Measurements from ENCODE around the gene ARHGEF39. TPM values are rescaled to one million over a fixed set of nuclear protein-coding genes. Genes with fewer than 3 reads are reported as not detected.

Gene ARHGEF39
- total RNA-seq, 2 donors from 2014 or later, result 1.6 to 3.1 TPM

DNA sequence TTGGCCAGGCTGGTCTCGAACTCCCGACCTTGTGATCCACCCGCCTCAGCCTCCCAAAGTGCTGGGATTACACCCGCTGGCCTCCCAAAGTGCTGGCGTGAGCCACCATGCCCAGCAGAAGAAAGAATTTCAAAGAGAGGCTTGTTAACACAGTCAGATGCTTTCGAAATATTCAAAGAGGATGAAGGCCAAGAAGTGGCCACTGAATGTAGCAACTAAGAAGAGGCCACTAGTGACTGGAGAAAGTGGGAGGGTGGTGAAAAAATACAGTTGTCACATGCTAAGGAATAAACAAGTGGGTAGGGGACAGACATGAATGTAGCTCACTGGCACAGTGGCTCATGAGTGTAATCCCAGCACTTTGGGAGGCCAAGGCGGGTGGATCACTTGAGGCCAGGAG, 37.7 kb upstream of the ARHGEF39 start:
- no peak overlapping the region for H3K4me3 Mint-ChIP-seq
- peaks cover 13% of the 10 kb centered on the region for H3K36me3 Mint-ChIP-seq (ENCODE audit: low read depth)
- peaks cover 6% of the 10 kb centered on the region for H3K4me1 Mint-ChIP-seq
- no peak for DNase-seq
- no peak overlapping the region for H3K27ac Mint-ChIP-seq
- no peaks in the 10 kb centered on the region for H3K27me3 Mint-ChIP-seq
- no peak for ATAC-seq
- H3K9me3 ChIP-seq (ENCODE audit: control insufficient read depth, low read length, poor library complexity, severe bottlenecking), result no peaks in the 10 kb centered on the region

DNA sequence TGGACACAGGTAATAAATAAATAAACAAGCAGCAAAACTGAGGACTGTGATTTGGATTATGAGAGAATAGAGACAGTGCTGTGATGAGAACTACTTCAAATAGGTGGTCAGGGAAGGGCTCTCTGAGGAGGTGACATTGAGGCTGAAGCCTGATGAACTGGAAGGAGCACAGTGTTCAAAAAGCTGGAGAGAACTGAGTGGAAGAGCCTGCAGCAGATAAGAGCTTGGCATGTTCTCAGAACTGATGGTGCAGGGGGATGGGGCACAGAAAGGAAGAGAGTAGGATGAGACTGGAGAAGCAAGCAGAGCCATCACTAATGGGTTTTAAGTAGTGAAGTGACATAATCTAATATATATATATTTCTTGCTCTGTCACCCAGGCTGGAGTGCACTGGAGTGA, 35.9 kb upstream of the ARHGEF39 start:
- no peak overlapping the region for H3K27ac Mint-ChIP-seq
- DNase-seq (no peak), ATAC-seq (no peak)
- H3K9me3 ChIP-seq (ENCODE audit: control insufficient read depth, low read length, poor library complexity, severe bottlenecking), result no peaks in the 10 kb centered on the region
- peaks cover 13% of the 10 kb centered on the region for H3K4me1 Mint-ChIP-seq
- no peaks in the 10 kb centered on the region for H3K27me3 Mint-ChIP-seq
- H3K4me3 Mint-ChIP-seq, result no peak overlapping the region
- peaks cover 9% of the 10 kb centered on the region for H3K36me3 Mint-ChIP-seq (ENCODE audit: low read depth)

DNA sequence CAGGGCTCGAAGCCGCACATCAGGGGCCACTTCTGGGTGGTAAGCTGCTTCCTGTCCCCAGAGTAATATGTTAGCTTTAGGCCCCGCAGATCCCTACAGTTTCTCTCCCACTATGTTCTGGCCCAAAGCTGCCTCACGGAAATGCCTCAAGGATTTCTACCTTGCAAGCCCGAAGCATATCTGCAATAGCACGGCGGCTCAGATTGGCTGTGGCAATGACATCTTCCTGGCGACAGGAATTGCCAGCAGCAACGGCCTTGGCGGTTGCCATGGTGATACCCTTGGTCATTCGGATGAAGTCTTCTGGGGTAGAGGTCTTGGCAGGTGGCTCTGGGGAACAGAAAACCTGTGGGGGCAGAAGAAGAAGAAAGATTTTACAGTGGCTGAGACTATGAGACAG, 35.0 kb upstream of the ARHGEF39 start:
- ATAC-seq (no peak), DNase-seq (no peak)
- Mint-ChIP-seq H3K27ac (no peak overlapping the region), H3K27me3 (no peaks in the 10 kb centered on the region), H3K4me3 (no peak overlapping the region), H3K4me1 (peaks cover 13% of the 10 kb centered on the region), H3K36me3 (ENCODE audit: low read depth) (peaks cover 9% of the 10 kb centered on the region)
- no peaks in the 10 kb centered on the region for H3K9me3 ChIP-seq (ENCODE audit: control insufficient read depth, low read length, poor library complexity, severe bottlenecking)

DNA sequence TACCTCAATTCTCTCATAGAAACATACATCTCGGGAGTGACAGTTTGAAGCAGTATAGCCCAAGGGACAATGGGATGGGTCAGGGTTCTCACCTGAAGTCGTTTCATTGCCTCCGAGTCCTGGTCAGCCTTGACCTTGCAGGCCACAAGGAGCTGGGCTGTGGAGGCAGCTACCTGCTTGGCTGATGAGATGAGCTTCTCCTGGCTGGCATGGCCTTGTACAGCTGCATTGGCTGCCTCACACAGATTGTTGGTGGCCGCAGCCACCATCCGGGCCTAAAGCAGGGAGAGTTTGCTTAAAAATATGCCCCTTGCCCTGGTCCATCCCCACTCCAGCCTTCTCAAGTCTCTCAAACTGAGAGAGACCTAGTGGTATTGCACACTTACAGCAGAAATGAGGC, 33.2 kb upstream of the ARHGEF39 start:
- Mint-ChIP-seq H3K27ac (peak overlapping the region; percentile 62), H3K4me1 (peaks cover 10% of the 10 kb centered on the region), H3K27me3 (no peaks in the 10 kb centered on the region), H3K36me3 (ENCODE audit: low read depth) (peaks cover 9% of the 10 kb centered on the region), H3K4me3 (no peak overlapping the region)
- ATAC-seq (no peak), DNase-seq (no peak)
- H3K9me3 ChIP-seq (ENCODE audit: control insufficient read depth, low read length, poor library complexity, severe bottlenecking), result no peaks in the 10 kb centered on the region

DNA sequence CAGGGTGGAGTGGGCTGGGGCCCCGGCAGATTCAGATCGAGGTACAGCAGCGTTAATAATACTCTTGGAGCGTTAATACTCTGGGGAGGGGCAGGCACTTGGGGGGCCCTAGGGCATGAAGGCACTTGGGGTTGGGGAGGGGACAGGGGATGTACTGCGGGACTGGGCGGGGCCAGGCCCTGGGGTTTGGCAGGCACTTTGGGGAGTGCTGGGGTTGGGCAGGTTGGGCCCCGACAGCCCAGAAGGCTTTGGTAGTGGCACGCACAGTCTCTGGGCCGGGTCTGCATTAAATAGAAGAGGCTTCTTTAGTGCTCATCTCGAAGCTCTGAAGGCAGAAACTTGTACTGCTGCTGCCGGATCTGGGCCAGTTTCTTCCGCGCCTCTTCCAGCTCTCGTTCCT, 32.5 kb upstream of the ARHGEF39 start:
- no peaks in the 10 kb centered on the region for H3K9me3 ChIP-seq (ENCODE audit: control insufficient read depth, low read length, poor library complexity, severe bottlenecking)
- ATAC-seq (no peak), DNase-seq (no peak)
- H3K4me3 Mint-ChIP-seq, result no peak overlapping the region
- H3K27me3 Mint-ChIP-seq, result no peaks in the 10 kb centered on the region
- H3K4me1 Mint-ChIP-seq, result peaks cover 10% of the 10 kb centered on the region
- peak overlapping the region; percentile 62 for H3K27ac Mint-ChIP-seq
- H3K36me3 Mint-ChIP-seq (ENCODE audit: low read depth), result peaks cover 4% of the 10 kb centered on the region

DNA sequence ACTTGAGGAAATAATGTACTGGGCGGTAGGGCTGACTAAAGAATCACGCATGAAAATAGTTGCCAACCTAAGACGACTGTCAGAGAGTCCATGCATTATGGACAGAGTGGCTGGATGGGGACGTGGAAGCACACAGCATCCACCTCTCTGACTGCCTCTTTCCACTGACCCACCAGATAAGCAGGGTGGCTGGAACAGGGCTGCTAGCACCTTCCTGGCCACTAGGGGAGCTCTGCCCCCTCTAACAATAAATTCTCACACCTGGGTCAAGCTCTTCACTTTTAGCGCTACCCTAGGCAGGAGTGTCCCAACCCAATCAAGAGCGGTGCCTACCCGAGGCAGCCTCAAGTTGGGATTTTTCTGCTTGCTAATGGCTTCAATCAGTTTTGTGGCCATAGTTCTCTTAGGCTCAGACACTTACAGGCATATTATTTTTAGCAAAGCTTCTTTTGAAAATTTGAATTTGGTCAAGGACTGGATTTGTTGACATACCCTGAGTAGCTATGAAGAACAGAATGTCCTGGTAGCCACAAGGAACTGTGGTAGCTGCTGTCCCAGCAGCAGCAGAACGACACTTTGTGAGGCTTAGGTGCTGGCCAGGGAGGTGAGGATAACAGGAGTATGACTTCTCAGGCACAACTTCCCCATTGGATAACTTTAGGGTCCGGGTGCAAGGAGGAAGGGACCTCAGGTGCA, 31.7 kb upstream of the ARHGEF39 start:
- DNase-seq (peak; percentile 32 to 55 (median 34)), ATAC-seq (peak; percentile 91)
- peaks cover 14% of the 10 kb centered on the region for H3K4me1 Mint-ChIP-seq
- H3K27ac Mint-ChIP-seq, result peak overlapping the region; percentile 62
- H3K27me3 Mint-ChIP-seq, result no peaks in the 10 kb centered on the region
- no peak overlapping the region for H3K4me3 Mint-ChIP-seq
- H3K36me3 Mint-ChIP-seq (ENCODE audit: low read depth), result peaks cover 4% of the 10 kb centered on the region
- no peaks in the 10 kb centered on the region for H3K9me3 ChIP-seq (ENCODE audit: control insufficient read depth, low read length, poor library complexity, severe bottlenecking)

DNA sequence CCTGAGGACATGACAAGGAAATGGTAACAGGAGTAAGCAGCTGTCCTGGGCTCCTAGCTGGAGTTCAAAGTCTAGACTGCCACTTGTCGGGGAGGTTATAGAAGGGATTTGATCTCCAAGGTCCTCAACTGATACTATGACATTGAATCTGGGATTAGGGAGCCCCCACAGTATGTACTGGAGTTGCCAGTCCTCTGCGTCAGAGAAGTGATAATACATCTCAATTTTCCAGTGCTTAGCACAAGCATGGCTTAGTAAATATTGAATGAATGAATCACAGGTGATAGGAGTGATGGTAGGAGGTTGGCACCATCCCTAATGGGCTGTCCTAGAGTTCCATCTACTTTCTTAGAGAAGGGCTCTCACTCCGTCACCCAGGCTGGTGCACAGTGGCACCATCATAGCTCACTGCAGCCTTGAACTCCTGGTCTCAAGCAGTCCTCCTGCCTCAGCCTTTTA, 31.0 kb upstream of the ARHGEF39 start:
- no peaks in the 10 kb centered on the region for H3K9me3 ChIP-seq (ENCODE audit: control insufficient read depth, low read length, poor library complexity, severe bottlenecking)
- H3K4me3 Mint-ChIP-seq, result no peak overlapping the region
- H3K27me3 Mint-ChIP-seq, result no peaks in the 10 kb centered on the region
- peaks cover 4% of the 10 kb centered on the region for H3K36me3 Mint-ChIP-seq (ENCODE audit: low read depth)
- peak; percentile 9 for ATAC-seq
- H3K27ac Mint-ChIP-seq, result no peak overlapping the region
- no peak for DNase-seq
- H3K4me1 Mint-ChIP-seq, result peaks cover 19% of the 10 kb centered on the region

DNA sequence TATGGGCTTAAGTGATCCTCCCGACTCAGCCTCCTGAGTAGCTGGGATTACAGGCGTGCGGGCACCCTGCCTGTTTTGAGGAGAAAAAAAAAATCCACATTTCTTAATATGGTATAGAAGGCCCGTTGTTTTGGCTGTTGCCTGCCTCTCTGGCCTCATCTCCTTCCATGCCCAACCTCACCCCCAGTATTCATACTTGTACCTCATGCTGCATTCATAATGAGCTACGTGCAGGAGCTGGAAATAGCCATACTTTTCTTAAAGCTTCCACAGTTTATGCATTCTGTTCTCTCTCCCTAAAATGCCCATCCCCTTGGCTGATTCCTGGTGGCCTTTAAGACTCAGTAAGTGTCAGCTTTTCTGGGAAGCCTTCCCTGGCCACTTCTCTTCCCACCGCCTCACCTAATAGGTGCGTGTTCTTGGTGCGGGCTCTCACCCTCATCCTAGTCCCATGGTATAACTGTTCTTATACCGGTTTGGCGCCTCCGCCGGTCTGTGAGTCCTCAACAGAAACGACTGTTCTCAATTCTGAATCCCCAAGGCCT, 26.8 kb upstream of the ARHGEF39 start:
- DNase-seq (no peak), ATAC-seq (no peak)
- Mint-ChIP-seq H3K4me1 (peaks cover 25% of the 10 kb centered on the region), H3K27ac (peak overlapping the region; percentile 81), H3K4me3 (peak overlapping the region; percentile 90), H3K27me3 (no peaks in the 10 kb centered on the region), H3K36me3 (ENCODE audit: low read depth) (no peaks in the 10 kb centered on the region)
- no peaks in the 10 kb centered on the region for H3K9me3 ChIP-seq (ENCODE audit: control insufficient read depth, low read length, poor library complexity, severe bottlenecking)

DNA sequence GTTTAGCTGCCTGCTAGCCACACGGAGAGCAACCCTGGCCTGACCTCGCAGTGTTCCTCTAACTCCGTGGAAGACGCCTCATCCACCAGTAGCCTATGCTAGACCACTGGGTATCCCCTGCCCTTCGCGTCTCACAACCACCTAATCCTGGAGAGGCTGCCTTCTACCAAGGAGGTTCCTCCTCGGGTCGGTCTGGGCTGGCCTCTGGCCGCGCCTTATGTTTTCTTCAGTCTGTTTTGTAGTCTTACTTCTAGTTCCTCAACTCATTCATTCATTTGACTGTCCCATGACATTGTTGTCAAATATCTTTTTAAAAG, 26.3 kb upstream of the ARHGEF39 start:
- Mint-ChIP-seq H3K4me1 (peaks cover 19% of the 10 kb centered on the region), H3K36me3 (ENCODE audit: low read depth) (no peaks in the 10 kb centered on the region), H3K4me3 (peak overlapping the region; percentile 90), H3K27me3 (no peaks in the 10 kb centered on the region), H3K27ac (peak overlapping the region; percentile 81)
- H3K9me3 ChIP-seq (ENCODE audit: control insufficient read depth, low read length, poor library complexity, severe bottlenecking), result no peaks in the 10 kb centered on the region
- no peak for DNase-seq
- peak; percentile 22 for ATAC-seq

DNA sequence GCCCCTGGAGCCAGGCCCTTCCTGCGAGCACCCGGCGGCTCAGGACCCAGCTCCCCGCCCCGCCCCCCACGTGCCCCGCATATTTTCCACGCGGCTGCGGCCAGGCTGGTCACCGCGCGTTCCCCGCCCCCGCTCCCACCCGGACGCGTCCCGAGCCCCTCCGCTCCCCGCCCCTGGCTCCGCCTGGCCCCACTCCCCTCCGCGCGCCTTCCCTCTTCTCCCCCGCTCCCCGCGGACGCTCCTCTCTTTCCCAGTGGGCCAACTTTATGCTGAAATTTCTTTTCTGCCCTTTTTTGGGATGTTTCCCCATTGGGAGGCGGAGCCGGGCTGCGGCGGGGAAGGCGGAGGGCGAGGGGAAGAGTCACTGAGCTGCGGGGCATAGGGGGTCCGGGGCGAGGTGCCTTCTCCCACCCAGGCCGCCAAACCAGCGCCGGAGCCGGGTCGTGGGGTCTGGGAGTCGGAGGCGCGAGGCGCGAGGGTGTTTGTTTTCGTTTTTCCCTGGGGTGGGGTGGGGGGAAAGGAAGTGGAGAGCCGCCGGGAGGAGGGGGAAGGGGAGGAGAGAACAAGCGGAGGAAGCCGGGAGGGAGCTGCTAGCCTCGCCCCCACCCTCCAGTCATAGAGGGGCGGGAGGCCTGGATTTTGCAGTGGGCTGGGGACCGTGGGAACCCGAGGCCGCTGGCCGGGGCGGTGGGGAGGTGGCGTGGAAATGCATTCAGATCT, 25.8 kb upstream of the ARHGEF39 start:
- peak overlapping the region; percentile 81 for H3K27ac Mint-ChIP-seq
- H3K27me3 Mint-ChIP-seq, result no peaks in the 10 kb centered on the region
- H3K4me3 Mint-ChIP-seq, result peak overlapping the region; percentile 90
- DNase-seq (no peak), ATAC-seq (peak; percentile 58)
- H3K4me1 Mint-ChIP-seq, result peaks cover 20% of the 10 kb centered on the region
- no peaks in the 10 kb centered on the region for H3K9me3 ChIP-seq (ENCODE audit: control insufficient read depth, low read length, poor library complexity, severe bottlenecking)
- H3K36me3 Mint-ChIP-seq (ENCODE audit: low read depth), result no peaks in the 10 kb centered on the region

DNA sequence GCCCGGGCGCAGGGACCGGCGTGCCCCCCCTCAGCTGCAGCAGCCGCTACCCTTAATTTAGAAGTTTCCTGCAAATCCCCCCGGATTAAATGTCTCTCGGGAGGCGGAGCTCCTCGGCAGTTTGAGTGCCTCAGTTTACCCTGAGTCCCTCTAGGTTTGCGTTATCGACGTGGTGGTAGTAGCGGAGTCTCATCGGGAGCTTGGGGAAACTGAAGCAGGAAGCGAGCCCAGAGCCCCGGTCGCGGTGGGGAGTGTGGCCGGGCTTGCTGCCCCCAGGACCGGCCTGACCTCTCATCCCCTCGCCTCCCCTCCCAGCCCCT, 25.3 kb upstream of the ARHGEF39 start:
- no peaks in the 10 kb centered on the region for H3K9me3 ChIP-seq (ENCODE audit: control insufficient read depth, low read length, poor library complexity, severe bottlenecking)
- Mint-ChIP-seq H3K27ac (no peak overlapping the region), H3K27me3 (no peaks in the 10 kb centered on the region), H3K4me1 (peaks cover 20% of the 10 kb centered on the region), H3K36me3 (ENCODE audit: low read depth) (no peaks in the 10 kb centered on the region), H3K4me3 (peak overlapping the region; percentile 90)
- no peak for DNase-seq
- peak; percentile 20 for ATAC-seq

DNA sequence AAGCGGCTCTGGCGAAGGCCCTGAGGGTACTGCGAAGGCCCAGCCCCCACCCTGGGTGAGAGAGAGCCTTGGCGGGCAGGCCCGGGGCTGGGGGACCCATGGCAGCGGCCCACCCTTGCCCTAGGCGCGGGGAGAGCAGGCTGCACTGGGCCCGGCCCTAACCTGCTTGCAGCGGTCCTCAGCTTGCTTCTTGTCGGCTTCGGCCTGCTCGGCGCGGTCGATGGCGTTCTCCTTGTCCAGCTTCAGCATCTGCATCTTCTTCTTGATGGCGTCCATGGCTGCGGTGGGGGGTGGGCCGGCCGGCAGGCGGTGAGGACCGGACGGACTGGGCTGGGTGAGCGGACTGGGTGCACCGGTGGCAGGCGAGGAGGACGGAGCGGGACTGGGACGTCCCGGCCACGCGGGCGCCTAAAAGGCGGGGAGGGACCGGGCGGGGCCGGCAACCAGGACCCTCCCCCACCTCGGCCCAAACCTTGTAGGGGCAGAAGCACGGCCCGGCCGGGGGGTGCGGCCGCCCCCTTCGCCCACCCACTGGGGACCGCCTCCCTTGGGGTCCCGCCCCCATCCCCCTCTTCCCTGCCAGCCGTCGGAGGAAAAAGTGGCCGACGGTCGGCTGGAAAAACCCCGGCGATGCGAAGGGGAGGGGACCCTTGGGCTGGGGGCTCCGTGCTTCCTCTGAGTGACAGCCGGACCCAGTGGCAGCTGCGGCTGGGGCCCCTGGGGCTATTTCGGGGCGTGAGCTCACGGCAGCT, 24.7 kb upstream of the ARHGEF39 start, which contains the start of gene TPM2:
TPM2 (minus strand) TSS at position 384 of the 752 bp plus-strand sequence; CDS start at position 276, 108 bp downstream.
- H3K4me3 Mint-ChIP-seq, result peak within 1 kb of the TSS; percentile 90
- peak within 1 kb of the TSS; percentile 81 for H3K27ac Mint-ChIP-seq
- no peaks in the 10 kb centered on the region for H3K27me3 Mint-ChIP-seq
- peaks cover 20% of the 10 kb centered on the region for H3K4me1 Mint-ChIP-seq
- H3K36me3 Mint-ChIP-seq (ENCODE audit: low read depth), result no peaks in the 10 kb centered on the region
- no peak for DNase-seq
- peak; percentile 7 for ATAC-seq
- H3K9me3 ChIP-seq (ENCODE audit: control insufficient read depth, low read length, poor library complexity, severe bottlenecking), result no peaks in the 10 kb centered on the region
